ENCODE measurements around the gene CLSTN1.

The CLSTN1 gene

DNA sequence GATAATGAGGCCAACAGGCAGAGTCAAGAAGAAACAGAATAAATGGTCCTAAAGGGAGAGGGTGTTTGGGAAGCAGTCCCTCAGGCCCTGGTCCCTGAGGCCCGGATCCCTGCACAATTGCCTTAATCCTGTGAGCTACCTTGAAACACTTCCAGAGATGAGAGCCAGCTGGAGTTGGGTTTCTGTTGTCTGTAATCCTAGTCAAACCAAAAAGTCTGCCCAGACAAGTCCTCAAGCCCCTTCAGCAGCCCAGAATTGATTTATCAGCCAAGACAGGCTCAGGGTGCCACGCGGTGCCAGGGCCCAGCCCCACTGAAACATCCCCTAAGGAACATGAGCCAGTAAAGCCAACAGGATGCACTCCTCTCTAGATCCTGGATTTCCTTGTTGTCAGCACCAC lies 16.4 kb upstream of the CLSTN1 start:
- Histone ChIP-seq H3K4me1 (ENCODE audit: control insufficient read depth in 1 of 2, insufficient read depth in 2 of 2, low read length in 2 of 2) (peaks cover 0 to 3% of the 10 kb centered on the region in 2 experiments), H3K36me3 (ENCODE audit: control insufficient read depth in 1 of 2, insufficient read depth in 2 of 2, low read length in 2 of 2) (no peaks in the 10 kb centered on the region), H3K9me3 (ENCODE audit: insufficient read depth, low read depth, low read length) (no peaks in the 10 kb centered on the region), H4K8ac (ENCODE audit: low read depth, low read length) (no peak overlapping the region), H3K27ac (ENCODE audit: low read depth, low read length) (no peak overlapping the region), H4K91ac (ENCODE audit: low read depth, low read length) (no peak overlapping the region), H4K12ac (ENCODE audit: low read depth, low read length) (no peak overlapping the region), H3K79me2 (ENCODE audit: control insufficient read depth, insufficient read depth, low read length, poor library complexity) (no peaks in the 10 kb centered on the region), H3K9ac (ENCODE audit: low read length) (no peak overlapping the region), H2BK5ac (ENCODE audit: low read depth, low read length, poor library complexity) (no peak overlapping the region), H3K14ac (ENCODE audit: low read length) (no peak overlapping the region), H3K79me1 (ENCODE audit: low read length) (no peaks in the 10 kb centered on the region), H3K4ac (ENCODE audit: low read depth, low read length) (no peak overlapping the region), H3K4me2 (ENCODE audit: low read length) (no peak overlapping the region), H2BK12ac (ENCODE audit: low read length) (no peak overlapping the region), H3K23ac (ENCODE audit: low read length) (no peak overlapping the region), H2AFZ (ENCODE audit: insufficient read depth, low read length, poor library complexity) (no peak overlapping the region), H3K4me3 (ENCODE audit: low read depth, low read length) (no peak overlapping the region), H2AK5ac (ENCODE audit: low read length) (no peak overlapping the region), H2BK120ac (ENCODE audit: insufficient read depth, low read length, poor library complexity) (no peak overlapping the region), H3K27me3 (ENCODE audit: insufficient read depth, low read length) (no peaks in the 10 kb centered on the region), H3K18ac (ENCODE audit: low read length) (no peak overlapping the region)
- no CpG with 5 or more reads among the region's 3 CpGs for WGBS (ENCODE audit: extremely low coverage, insufficient coverage, insufficient read length)
- no peak for DNase-seq

DNA sequence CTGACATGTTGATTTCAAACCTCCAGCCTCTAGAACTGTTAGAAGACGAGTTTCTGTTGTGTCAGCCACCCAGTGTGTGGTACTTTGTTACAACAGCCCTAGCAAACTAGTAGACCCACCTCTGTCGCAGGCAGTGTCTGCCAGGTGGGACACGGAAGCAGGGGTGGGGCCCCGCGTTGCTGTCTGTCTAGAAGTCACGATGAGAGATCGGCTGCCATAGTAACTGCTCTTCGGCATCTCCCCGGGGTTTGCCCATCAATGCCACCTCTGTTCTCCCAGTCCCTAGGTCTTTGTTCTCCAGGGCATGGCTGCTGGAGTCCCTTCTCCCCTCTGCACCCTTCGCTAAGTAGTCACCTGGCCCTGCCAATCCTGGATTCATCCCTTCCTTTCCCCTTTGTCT lies 15.2 kb upstream of the CLSTN1 start:
- Histone ChIP-seq H2AK5ac (ENCODE audit: low read length) (no peak overlapping the region), H3K14ac (ENCODE audit: low read length) (no peak overlapping the region), H2AFZ (ENCODE audit: insufficient read depth, low read length, poor library complexity) (no peak overlapping the region), H3K23ac (ENCODE audit: low read length) (no peak overlapping the region), H3K27ac (ENCODE audit: low read depth, low read length) (no peak overlapping the region), H3K4me3 (ENCODE audit: low read depth, low read length) (no peak overlapping the region), H3K9ac (ENCODE audit: low read length) (no peak overlapping the region), H3K4me2 (ENCODE audit: low read length) (no peak overlapping the region), H2BK12ac (ENCODE audit: low read length) (no peak overlapping the region), H4K8ac (ENCODE audit: low read depth, low read length) (no peak overlapping the region), H3K9me3 (ENCODE audit: insufficient read depth, low read depth, low read length) (no peaks in the 10 kb centered on the region), H3K36me3 (ENCODE audit: control insufficient read depth in 1 of 2, insufficient read depth in 2 of 2, low read length in 2 of 2) (no peaks in the 10 kb centered on the region), H4K91ac (ENCODE audit: low read depth, low read length) (no peak overlapping the region), H4K12ac (ENCODE audit: low read depth, low read length) (no peak overlapping the region), H3K79me2 (ENCODE audit: control insufficient read depth, insufficient read depth, low read length, poor library complexity) (no peaks in the 10 kb centered on the region), H3K79me1 (ENCODE audit: low read length) (no peaks in the 10 kb centered on the region), H3K18ac (ENCODE audit: low read length) (no peak overlapping the region), H2BK120ac (ENCODE audit: insufficient read depth, low read length, poor library complexity) (no peak overlapping the region), H2BK5ac (ENCODE audit: low read depth, low read length, poor library complexity) (no peak overlapping the region), H3K27me3 (ENCODE audit: insufficient read depth, low read length) (no peaks in the 10 kb centered on the region), H3K4ac (ENCODE audit: low read depth, low read length) (no peak overlapping the region), H3K4me1 (ENCODE audit: control insufficient read depth in 1 of 2, insufficient read depth in 2 of 2, low read length in 2 of 2) (peaks cover 0 to 3% of the 10 kb centered on the region in 2 experiments)
- no peak for DNase-seq
- no CpG with 5 or more reads among the region's 10 CpGs for WGBS (ENCODE audit: extremely low coverage, insufficient coverage, insufficient read length)

- H3K9ac ChIP-seq (ENCODE audit: low read length), result no peak overlapping the region
- H3K14ac ChIP-seq (ENCODE audit: low read length), result no peak overlapping the region
- H3K23ac ChIP-seq (ENCODE audit: low read length), result no peak overlapping the region
- no peak overlapping the region for H3K4ac ChIP-seq (ENCODE audit: low read depth, low read length)
- H3K27me3 ChIP-seq (ENCODE audit: insufficient read depth, low read length), result no peaks in the 10 kb centered on the region
- H3K4me3 ChIP-seq (ENCODE audit: low read depth, low read length), result no peak overlapping the region
- H3K36me3 ChIP-seq (ENCODE audit: control insufficient read depth in 1 of 2, insufficient read depth in 2 of 2, low read length in 2 of 2), result no peaks in the 10 kb centered on the region
- H3K18ac ChIP-seq (ENCODE audit: low read length), result no peak overlapping the region
- no peaks in the 10 kb centered on the region for H3K79me2 ChIP-seq (ENCODE audit: control insufficient read depth, insufficient read depth, low read length, poor library complexity)
- WGBS (ENCODE audit: extremely low coverage, insufficient coverage, insufficient read length), result no CpG with 5 or more reads among the region's 5 CpGs
- no peak overlapping the region for H2BK12ac ChIP-seq (ENCODE audit: low read length)
- no peak overlapping the region for H2BK5ac ChIP-seq (ENCODE audit: low read depth, low read length, poor library complexity)
- H4K12ac ChIP-seq (ENCODE audit: low read depth, low read length), result no peak overlapping the region
- no peak overlapping the region for H2AK5ac ChIP-seq (ENCODE audit: low read length)
- no peaks in the 10 kb centered on the region for H3K4me1 ChIP-seq (ENCODE audit: control insufficient read depth in 1 of 2, insufficient read depth in 2 of 2, low read length in 2 of 2)
- DNase-seq, result no peak
- no peak overlapping the region for H3K4me2 ChIP-seq (ENCODE audit: low read length)
- H4K8ac ChIP-seq (ENCODE audit: low read depth, low read length), result no peak overlapping the region
- H2AFZ ChIP-seq (ENCODE audit: insufficient read depth, low read length, poor library complexity), result no peak overlapping the region
- no peak overlapping the region for H2BK120ac ChIP-seq (ENCODE audit: insufficient read depth, low read length, poor library complexity)
- H4K91ac ChIP-seq (ENCODE audit: low read depth, low read length), result no peak overlapping the region
- H3K79me1 ChIP-seq (ENCODE audit: low read length), result no peaks in the 10 kb centered on the region
- no peaks in the 10 kb centered on the region for H3K9me3 ChIP-seq (ENCODE audit: insufficient read depth, low read depth, low read length)
- no peak overlapping the region for H3K27ac ChIP-seq (ENCODE audit: low read depth, low read length)
Measured at GRCh38 chr1:9836632-9836960, 12.8 kb upstream of the CLSTN1 start.

DNA sequence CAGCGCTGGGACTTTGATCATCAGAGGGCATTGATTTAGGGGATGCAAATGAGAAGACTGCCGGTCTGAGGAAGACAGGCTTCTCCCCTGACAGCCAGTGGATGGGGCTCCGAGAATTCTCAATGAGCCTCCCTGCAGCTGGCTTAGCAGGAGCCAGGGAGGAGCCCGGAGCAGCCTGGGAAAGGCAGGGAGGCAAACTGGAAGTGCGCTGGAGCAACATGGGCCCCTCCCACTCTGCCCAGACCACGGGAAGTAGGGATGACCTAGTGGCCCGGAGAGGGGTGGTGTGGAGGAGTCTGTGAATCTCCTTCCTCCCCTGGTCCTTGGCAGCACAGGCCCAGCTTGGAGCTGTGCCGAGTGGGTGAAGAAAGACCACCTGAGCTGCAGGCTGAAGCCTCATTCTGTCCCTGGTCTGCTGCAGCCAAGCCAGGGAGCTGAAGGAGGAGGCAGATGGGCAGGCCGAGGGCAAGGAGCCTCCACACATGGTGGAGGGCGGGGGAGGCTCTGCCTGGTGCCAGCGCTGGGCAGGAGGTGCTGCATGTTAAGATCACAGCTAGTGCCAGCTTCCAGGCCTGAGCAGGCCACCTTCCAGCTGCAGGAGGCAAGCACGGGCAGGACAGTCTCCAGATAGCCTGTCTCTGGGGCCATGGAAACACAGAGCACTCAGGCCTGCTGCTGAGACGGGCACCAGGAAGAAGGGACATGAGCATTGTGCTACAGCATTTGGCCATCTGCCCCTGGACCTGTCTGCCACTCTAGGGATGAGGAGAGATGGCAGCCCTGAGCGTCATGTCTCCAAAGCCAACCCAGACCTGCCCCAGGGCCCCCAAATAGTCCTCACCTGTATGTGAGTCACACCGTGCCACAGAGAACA lies 12.2 kb upstream of the CLSTN1 start:
- H3K79me2 ChIP-seq (ENCODE audit: control insufficient read depth, insufficient read depth, low read length, poor library complexity), result no peaks in the 10 kb centered on the region
- H3K9ac ChIP-seq (ENCODE audit: low read length), result no peak overlapping the region
- no peak for DNase-seq
- no peak overlapping the region for H3K4ac ChIP-seq (ENCODE audit: low read depth, low read length)
- H3K23ac ChIP-seq (ENCODE audit: low read length), result no peak overlapping the region
- H2BK120ac ChIP-seq (ENCODE audit: insufficient read depth, low read length, poor library complexity), result no peak overlapping the region
- no peaks in the 10 kb centered on the region for H3K27me3 ChIP-seq (ENCODE audit: insufficient read depth, low read length)
- H3K18ac ChIP-seq (ENCODE audit: low read length), result no peak overlapping the region
- H3K79me1 ChIP-seq (ENCODE audit: low read length), result no peaks in the 10 kb centered on the region
- H3K4me1 ChIP-seq (ENCODE audit: control insufficient read depth in 1 of 2, insufficient read depth in 2 of 2, low read length in 2 of 2), result no peaks in the 10 kb centered on the region
- H3K14ac ChIP-seq (ENCODE audit: low read length), result no peak overlapping the region
- H2BK5ac ChIP-seq (ENCODE audit: low read depth, low read length, poor library complexity), result no peak overlapping the region
- WGBS (ENCODE audit: extremely low coverage, insufficient coverage, insufficient read length), result no CpG with 5 or more reads among the region's 15 CpGs
- H2BK12ac ChIP-seq (ENCODE audit: low read length), result no peak overlapping the region
- no peak overlapping the region for H2AK5ac ChIP-seq (ENCODE audit: low read length)
- H3K4me3 ChIP-seq (ENCODE audit: low read depth, low read length), result peak overlapping the region; percentile 11
- no peaks in the 10 kb centered on the region for H3K36me3 ChIP-seq (ENCODE audit: control insufficient read depth in 1 of 2, insufficient read depth in 2 of 2, low read length in 2 of 2)
- no peak overlapping the region for H4K8ac ChIP-seq (ENCODE audit: low read depth, low read length)
- H3K4me2 ChIP-seq (ENCODE audit: low read length), result no peak overlapping the region
- H3K9me3 ChIP-seq (ENCODE audit: insufficient read depth, low read depth, low read length), result no peaks in the 10 kb centered on the region
- H2AFZ ChIP-seq (ENCODE audit: insufficient read depth, low read length, poor library complexity), result peak overlapping the region; percentile 23
- no peak overlapping the region for H4K12ac ChIP-seq (ENCODE audit: low read depth, low read length)
- H4K91ac ChIP-seq (ENCODE audit: low read depth, low read length), result no peak overlapping the region
- no peak overlapping the region for H3K27ac ChIP-seq (ENCODE audit: low read depth, low read length)

Data from trophoblast cell (in vitro differentiated cells and primary cell).